Stimulated activated naive CD8-positive, alpha-beta T cell treated with anti-CD3 and anti-CD28 coated beads, Interleukin-15, Interleukin-2, amounts not matched to agents 100 ng/mL and 50 ng/mL, for 24 hours (primary cell): ENCODE data around the gene SLC48A1.

Source experiments
- H3K27ac Mint-ChIP-seq: one replicate; pipeline ENCODE4 v1.8.0; 2021; ENCODE audit warnings: mild to moderate bottlenecking, mixed read lengths
- H3K27me3 Mint-ChIP-seq: one replicate; pipeline ENCODE4 v1.8.0; 2021; ENCODE audit warnings: mixed read lengths
- H3K36me3 Mint-ChIP-seq: one replicate; pipeline ENCODE4 v1.8.0; 2021; ENCODE audit warnings: low read depth, mixed read lengths
- H3K4me1 Mint-ChIP-seq: one replicate; pipeline ENCODE4 v1.8.0; 2021; ENCODE audit warnings: low read depth, mixed read lengths
- H3K4me3 Mint-ChIP-seq: one replicate; pipeline ENCODE4 v1.8.0; 2021; ENCODE audit warnings: mild to moderate bottlenecking, mixed read lengths
- H3K9me3 Mint-ChIP-seq: one replicate; pipeline ENCODE4 v1.8.0; 2021; ENCODE audit warnings: mixed read lengths

The SLC48A1 gene

GRCh38 chr12:47785036-47785886, 12.2 kb downstream of the SLC48A1 start:
- H3K4me1 Mint-ChIP-seq, result peaks cover 43% of the 10 kb centered on the region
- peaks cover 64% of the 10 kb centered on the region for H3K36me3 Mint-ChIP-seq
- no peak overlapping the region for H3K4me3 Mint-ChIP-seq
- H3K27ac Mint-ChIP-seq, result peak overlapping the region; percentile 87
- H3K27me3 Mint-ChIP-seq, result no peaks in the 10 kb centered on the region
- H3K9me3 Mint-ChIP-seq, result no peaks in the 10 kb centered on the region

GRCh38 chr12:47785887-47786661, 13.0 kb downstream of the SLC48A1 start:
- H3K4me1 Mint-ChIP-seq, result peaks cover 43% of the 10 kb centered on the region
- H3K9me3 Mint-ChIP-seq, result no peaks in the 10 kb centered on the region
- peak overlapping the region; percentile 87 for H3K27ac Mint-ChIP-seq
- H3K27me3 Mint-ChIP-seq, result no peaks in the 10 kb centered on the region
- H3K36me3 Mint-ChIP-seq, result peaks cover 72% of the 10 kb centered on the region
- H3K4me3 Mint-ChIP-seq, result no peak overlapping the region

DNA sequence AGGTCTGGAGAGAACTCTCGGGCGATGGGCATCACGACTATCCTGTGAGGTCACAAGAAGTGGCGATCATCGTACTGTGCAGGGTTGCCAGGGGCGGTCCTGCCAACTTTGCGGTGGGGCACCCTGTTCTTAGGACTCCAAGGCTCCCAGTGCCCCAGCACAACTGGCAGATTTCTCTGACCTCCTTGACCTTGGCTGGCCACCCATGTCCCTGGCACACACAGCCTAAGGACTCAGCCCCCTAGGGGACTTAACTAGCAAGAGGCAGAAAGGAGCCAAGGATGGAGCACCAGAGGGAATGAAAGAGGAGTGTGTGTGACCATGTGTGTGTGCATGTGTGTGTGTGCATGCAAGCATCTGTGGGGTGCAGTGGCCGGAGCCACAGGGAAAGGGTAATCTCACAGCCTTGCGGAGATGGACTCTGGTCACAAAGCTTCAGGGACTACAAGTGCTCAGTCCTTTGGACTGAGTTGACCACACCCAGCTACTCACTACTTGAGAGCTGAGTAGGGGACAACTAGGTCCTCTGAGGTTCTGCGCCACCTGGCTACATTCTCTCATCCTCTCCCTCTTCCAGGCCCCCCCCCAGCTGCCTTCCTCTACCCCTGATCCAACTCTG, 13.7 kb downstream of the SLC48A1 start:
- peak overlapping the region; percentile 87 for H3K27ac Mint-ChIP-seq
- peaks cover 43% of the 10 kb centered on the region for H3K4me1 Mint-ChIP-seq
- no peaks in the 10 kb centered on the region for H3K27me3 Mint-ChIP-seq
- peaks cover 74% of the 10 kb centered on the region for H3K36me3 Mint-ChIP-seq
- no peaks in the 10 kb centered on the region for H3K9me3 Mint-ChIP-seq
- H3K4me3 Mint-ChIP-seq, result no peak overlapping the region

DNA sequence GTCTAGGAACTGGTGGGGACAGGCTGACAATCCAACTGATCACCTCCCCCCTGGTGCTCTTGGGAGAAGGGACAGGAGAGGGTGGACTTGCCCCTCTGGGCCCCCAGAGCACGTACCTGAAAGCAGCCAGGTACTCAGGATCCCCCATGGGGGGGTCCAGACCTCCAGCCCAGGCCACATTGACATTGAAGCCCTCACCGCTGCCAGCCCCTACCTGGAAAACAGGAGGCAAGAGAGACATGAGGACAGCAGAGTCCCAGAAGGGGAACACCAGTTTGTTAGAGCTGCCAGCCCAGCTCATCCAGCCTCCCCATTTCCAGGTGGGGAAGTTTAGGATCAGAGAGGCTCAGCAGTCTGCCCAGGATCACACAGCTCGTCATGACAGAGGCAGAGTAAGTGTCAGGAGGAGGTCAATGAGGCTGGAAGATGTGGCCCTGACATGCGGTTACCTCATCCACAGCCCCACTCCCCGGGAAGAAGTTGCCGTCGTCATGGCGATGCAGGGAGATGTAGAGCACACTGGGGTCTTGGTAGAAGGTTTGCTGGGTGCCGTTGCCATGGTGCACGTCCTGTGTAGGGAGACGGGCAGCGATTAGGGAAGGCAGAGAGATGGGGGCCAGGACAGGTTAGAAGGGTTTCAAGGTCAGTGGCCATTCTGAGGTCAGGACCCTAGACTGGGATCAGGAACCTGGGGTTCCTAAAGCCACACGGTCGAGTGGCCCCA, 14.7 kb downstream of the SLC48A1 start:
- H3K27me3 Mint-ChIP-seq, result no peaks in the 10 kb centered on the region
- H3K27ac Mint-ChIP-seq, result peak overlapping the region; percentile 87
- H3K4me1 Mint-ChIP-seq, result peaks cover 43% of the 10 kb centered on the region
- H3K4me3 Mint-ChIP-seq, result no peak overlapping the region
- no peaks in the 10 kb centered on the region for H3K9me3 Mint-ChIP-seq
- H3K36me3 Mint-ChIP-seq, result peaks cover 76% of the 10 kb centered on the region

DNA sequence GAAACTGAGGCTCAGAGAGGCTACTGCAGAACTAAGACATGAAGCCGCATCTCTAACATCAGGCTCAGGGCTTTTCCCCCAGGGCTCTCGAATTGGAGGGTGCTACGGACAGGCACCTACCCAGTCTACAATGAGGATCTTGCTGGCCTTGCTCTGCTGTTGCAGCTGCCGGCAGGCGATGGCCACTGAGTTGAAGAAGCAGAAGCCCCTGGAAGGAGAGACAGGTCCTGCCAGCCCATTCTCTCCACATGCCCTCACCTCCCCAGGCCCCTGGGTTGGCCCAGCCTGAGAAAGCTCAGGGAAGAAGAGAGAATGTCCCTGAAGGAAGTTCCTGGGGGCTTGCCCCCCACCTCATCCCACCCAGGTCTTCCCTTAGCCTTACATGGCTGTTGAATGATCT, 16.1 kb downstream of the SLC48A1 start:
- Mint-ChIP-seq H3K4me3 (no peak overlapping the region), H3K27me3 (no peaks in the 10 kb centered on the region), H3K4me1 (peaks cover 43% of the 10 kb centered on the region), H3K36me3 (peaks cover 83% of the 10 kb centered on the region), H3K9me3 (no peaks in the 10 kb centered on the region), H3K27ac (peak overlapping the region; percentile 26)

GRCh38 chr12:47789712-47790489, 16.9 kb downstream of the SLC48A1 start:
- Mint-ChIP-seq H3K4me3 (no peak overlapping the region), H3K9me3 (no peaks in the 10 kb centered on the region), H3K36me3 (peaks cover 80% of the 10 kb centered on the region), H3K27ac (no peak overlapping the region), H3K27me3 (no peaks in the 10 kb centered on the region), H3K4me1 (peaks cover 40% of the 10 kb centered on the region)

GRCh38 chr12:47790676-47791350, 17.8 kb downstream of the SLC48A1 start:
- H3K4me1 Mint-ChIP-seq, result peaks cover 31% of the 10 kb centered on the region
- peaks cover 80% of the 10 kb centered on the region for H3K36me3 Mint-ChIP-seq
- H3K4me3 Mint-ChIP-seq, result no peak overlapping the region
- H3K27ac Mint-ChIP-seq, result no peak overlapping the region
- H3K27me3 Mint-ChIP-seq, result no peaks in the 10 kb centered on the region
- H3K9me3 Mint-ChIP-seq, result no peaks in the 10 kb centered on the region

DNA sequence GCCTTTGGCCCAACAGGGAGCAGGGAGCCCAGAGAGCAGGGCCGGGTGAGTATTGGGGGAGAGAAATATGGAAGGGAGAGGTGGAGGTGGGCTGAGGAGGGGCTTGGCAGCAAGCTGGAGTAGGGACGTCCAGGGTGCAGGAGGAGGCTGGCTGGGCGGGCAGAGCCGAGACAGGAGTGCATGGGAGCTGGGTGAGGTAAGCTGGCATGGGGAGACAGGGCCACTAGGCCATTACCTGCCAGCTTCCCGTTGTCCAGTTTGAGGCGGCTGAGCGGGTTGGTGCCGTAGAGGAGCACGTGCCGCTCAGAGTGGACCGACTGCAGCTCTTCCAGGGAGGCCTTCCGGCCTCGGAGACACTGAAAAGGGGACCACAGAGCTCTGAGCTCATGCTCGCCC, 18.3 kb downstream of the SLC48A1 start:
- Mint-ChIP-seq H3K36me3 (peaks cover 75% of the 10 kb centered on the region), H3K4me1 (peaks cover 25% of the 10 kb centered on the region), H3K27me3 (no peaks in the 10 kb centered on the region), H3K4me3 (no peak overlapping the region), H3K27ac (no peak overlapping the region), H3K9me3 (no peaks in the 10 kb centered on the region)

- H3K9me3 Mint-ChIP-seq, result no peaks in the 10 kb centered on the region
- H3K27me3 Mint-ChIP-seq, result no peaks in the 10 kb centered on the region
- H3K4me3 Mint-ChIP-seq, result no peak overlapping the region
- no peak overlapping the region for H3K27ac Mint-ChIP-seq
- H3K36me3 Mint-ChIP-seq, result peaks cover 70% of the 10 kb centered on the region
- peaks cover 20% of the 10 kb centered on the region for H3K4me1 Mint-ChIP-seq
These were observed 18.8 kb downstream of the SLC48A1 start for GRCh38 chr12:47791874-47792273.

DNA sequence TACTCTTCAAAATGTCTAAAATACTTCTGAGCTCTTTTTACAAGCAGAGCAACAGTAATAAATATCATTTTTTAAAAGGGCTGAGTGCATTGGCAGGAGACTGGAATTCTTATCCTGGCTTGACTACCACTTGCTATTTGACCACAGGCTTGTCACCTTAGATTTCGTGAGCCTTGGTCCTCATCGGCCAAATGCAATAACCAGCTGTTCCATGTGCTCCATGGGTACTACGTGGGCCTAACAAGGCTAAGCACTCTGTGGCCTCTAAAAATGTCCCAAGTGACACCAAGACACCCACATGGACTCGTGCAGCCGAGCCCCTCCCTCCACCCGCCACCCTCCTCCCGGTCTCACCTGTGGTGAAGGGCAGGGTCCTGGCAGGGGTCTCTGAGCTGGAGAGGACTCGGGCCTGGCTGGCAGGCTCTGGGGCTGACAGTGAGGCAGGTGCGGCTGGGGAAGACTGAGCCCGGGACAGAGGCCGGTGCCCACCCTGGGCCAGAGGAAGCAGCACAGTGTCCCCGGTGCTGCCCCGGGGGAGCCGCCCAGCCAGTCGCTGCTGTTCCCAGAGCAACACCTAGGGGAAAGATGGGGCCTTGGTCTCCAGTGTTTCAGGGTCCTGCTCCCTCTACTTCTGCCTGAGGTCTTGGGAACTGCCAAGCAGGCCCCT, 20.1 kb downstream of the SLC48A1 start:
- Mint-ChIP-seq H3K9me3 (no peaks in the 10 kb centered on the region), H3K4me3 (no peak overlapping the region), H3K27ac (peak overlapping the region; percentile 24), H3K27me3 (no peaks in the 10 kb centered on the region), H3K36me3 (peaks cover 66% of the 10 kb centered on the region), H3K4me1 (peaks cover 7% of the 10 kb centered on the region)

- Mint-ChIP-seq H3K4me3 (no peak overlapping the region), H3K36me3 (peaks cover 61% of the 10 kb centered on the region), H3K4me1 (peaks cover 12% of the 10 kb centered on the region), H3K27ac (no peak overlapping the region), H3K27me3 (no peaks in the 10 kb centered on the region), H3K9me3 (no peaks in the 10 kb centered on the region)
These were observed 21.6 kb downstream of the SLC48A1 start for GRCh38 chr12:47794679-47795078.

DNA sequence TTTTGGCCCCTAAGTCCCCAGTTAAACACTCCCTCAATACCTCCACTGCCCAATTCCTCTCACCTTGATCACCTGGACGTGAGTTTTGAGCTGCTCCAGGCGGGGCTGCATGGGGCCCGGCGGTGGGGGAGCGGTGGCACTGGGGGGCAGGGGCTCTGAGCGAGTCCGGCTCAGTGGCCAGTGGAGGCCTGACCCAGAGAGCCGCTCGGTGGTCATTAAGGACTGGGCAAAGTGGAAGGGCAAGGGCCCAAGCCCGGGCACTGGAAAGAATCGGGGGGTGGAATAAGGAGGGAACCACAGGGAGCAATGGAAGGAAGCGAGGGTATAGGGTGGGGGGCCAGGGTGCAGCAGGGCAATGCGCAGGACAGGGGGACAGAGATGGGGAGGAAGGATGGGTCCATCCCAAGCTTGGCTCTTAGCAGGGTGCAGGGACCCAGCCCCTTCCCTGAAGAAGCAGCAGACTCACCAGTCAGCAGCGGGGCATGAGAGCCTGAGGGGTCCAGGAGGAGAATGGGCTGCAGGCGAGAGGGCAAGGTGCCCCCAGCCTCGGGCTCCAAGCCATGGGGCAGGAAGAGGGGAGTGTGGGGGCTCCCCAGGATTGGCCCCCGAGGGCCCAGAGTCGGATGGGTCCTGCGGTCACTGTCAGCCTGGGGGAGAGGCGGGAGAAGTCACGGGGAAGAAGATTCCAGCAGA, 22.2 kb downstream of the SLC48A1 start:
- H3K9me3 Mint-ChIP-seq, result no peaks in the 10 kb centered on the region
- H3K27ac Mint-ChIP-seq, result no peak overlapping the region
- H3K4me3 Mint-ChIP-seq, result no peak overlapping the region
- peaks cover 60% of the 10 kb centered on the region for H3K36me3 Mint-ChIP-seq
- H3K4me1 Mint-ChIP-seq, result peaks cover 18% of the 10 kb centered on the region
- H3K27me3 Mint-ChIP-seq, result no peaks in the 10 kb centered on the region
